GM19240 (cell line): Measurements from ENCODE around the gene GPC6.

Experiments used
- DNase-seq: peaks from one replicate; pipeline ENCODE4 v3.0.0; 2011; ENCODE audit warnings: low spot score; ENCODE audit not compliant: insufficient read length

GPC6 gene

GRCh38 chr13:94233401-94233800 is 1006.8 kb downstream of the GPC6 start:
- no peak for DNase-seq

GRCh38 chr13:94233837-94234236 is 1007.2 kb downstream of the GPC6 start:
- DNase-seq, result no peak

DNA sequence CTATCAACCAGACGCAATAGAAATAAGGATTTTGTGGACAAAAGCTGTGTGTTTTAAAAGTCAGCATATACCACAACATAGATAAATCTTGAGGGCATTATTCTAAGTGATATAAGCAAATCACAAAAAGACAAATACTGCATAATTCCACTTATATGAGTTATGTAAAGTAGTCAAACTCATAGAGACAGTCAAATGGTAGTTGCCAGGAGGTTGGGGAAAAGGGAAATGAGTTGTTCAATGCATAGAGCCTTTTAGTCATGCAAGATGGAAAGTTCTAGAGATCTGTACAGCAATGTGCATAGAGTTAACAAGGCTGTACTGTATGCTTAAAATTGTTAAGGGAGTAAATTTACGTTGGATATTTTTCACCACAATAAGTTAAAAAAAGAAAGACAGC is 1008.1 kb downstream of the GPC6 start:
- no peak for DNase-seq

DNA sequence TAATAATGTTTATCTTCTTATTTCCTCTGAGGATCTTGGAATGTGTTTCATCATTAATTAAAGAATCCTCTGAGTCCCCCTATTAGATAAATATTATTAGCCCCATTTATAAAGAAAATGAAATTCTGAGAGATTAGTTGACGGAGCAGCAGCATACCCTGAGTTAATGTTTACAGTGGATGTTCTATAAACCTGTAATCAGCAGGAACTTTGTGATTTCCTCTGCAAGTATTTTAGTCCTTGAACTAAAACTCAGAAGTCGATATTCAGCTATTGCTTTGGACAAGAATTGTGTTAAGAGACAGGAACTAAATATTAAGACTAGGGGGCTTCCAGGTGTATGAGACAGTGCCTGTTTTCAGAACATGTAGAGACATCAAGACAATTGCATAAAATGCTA is 1009.5 kb downstream of the GPC6 start:
- DNase-seq, result no peak

GRCh38 chr13:94236872-94237271 is 1010.3 kb downstream of the GPC6 start:
- DNase-seq, result no peak

- DNase-seq, result no peak
These were observed 1012.5 kb downstream of the GPC6 start for GRCh38 chr13:94239135-94239534.

GRCh38 chr13:94242554-94242953 is 1015.9 kb downstream of the GPC6 start:
- DNase-seq, result no peak

- DNase-seq, result no peak
These were observed 1016.9 kb downstream of the GPC6 start for GRCh38 chr13:94243551-94243950.

DNA sequence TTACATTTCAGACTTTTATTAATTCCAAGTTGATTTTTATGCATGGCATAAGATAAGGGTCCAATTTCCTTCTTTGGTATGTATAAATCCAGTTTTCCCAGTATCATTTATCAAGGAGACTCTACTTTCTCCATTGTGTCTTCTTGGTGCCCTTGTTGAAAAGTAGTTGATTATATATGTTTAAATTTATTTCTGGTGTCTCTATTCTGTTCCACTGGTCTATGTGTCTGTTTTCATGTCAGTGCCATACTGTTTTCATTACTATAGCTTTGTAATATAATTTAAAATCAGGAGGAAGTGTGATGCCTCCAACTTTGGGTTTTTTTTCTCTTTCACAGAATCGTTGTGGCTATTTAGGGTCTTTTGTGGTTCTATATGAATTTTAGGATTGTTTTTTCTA is 1019.9 kb downstream of the GPC6 start:
- no peak for DNase-seq

GRCh38 chr13:94247890-94248289 is 1021.3 kb downstream of the GPC6 start:
- no peak for DNase-seq

GRCh38 chr13:94248454-94249228 is 1022.0 kb downstream of the GPC6 start:
- no peak for DNase-seq

GRCh38 chr13:94249512-94249911 is 1022.9 kb downstream of the GPC6 start:
- no peak for DNase-seq

- no peak for DNase-seq
These were observed 1025.4 kb downstream of the GPC6 start for GRCh38 chr13:94251831-94252608.

DNA sequence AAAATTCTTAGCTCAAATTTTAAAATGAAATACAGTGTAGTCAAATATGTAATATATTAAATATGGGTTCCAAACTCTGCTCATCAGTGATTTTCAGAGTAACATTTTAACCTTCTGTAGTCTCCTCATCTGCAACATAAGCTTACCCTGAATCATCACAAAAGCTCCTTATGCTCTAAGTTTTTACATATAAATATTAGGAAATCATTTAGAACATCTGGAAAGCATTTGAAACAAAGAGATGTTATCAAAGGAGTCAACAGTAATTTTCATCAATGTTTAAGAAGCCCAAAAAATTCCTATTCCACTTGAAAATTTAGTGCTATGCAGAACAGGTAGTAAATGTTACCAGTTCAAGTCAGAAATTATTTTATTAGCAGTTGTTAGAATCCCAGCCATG is 1028.1 kb downstream of the GPC6 start:
- no peak for DNase-seq

DNA sequence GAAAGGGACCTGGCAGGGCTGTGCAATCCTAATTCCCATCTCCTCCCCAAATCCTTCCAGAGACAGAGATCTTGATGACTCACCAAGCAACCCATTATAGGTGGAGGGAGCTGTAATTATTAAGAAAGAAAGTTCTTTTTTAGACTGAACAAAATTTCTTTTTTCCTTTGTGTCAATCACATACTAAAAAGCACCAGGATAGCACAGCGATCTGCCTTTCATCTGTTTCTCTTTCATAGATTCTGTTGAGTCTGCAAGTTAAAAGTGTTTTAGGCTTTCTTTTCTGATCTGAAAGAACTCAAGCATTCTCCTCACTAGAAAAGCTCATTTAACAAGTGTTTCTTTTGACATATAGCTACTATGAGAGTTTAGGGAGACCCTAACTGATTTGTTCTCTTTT is 1030.1 kb downstream of the GPC6 start:
- DNase-seq, result no peak

DNA sequence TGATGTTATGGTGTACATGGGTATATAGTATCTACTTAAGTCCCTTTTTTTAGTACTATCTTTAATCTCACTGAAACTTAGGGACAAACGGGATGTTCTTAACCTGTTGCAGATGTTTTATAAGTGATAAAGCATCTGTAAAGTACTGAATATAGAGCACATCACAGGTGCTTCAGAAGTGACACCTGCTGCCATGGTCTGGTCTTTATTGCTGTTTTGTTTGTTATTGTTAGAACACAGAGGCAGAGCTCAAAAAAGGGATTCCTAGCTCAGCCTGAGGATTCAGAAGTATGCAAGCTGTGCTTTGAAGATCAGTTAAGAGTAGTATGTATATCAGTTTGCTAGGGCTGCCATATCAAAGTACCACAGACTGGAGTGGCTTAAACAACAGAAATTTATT is 1033.4 kb downstream of the GPC6 start:
- no peak for DNase-seq

DNA sequence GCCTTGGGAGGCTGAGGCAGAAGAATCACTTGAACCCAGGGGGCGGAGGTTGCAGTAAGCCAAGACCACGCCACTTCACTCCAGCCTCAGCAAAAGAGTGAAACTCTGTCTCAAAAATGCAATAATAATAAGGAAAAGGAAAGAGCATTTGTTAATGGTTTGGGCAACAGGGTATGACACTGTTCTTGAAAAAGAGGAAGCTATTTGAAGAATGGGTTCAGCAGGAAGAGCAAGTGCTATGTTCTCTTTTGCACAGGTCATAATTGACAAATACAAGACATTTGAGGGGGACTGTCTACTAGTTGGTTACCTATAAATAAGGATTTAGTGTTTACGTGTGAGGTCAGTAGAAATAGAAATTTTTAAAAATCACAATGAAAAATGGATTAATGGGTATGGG is 1034.6 kb downstream of the GPC6 start:
- no peak for DNase-seq

DNA sequence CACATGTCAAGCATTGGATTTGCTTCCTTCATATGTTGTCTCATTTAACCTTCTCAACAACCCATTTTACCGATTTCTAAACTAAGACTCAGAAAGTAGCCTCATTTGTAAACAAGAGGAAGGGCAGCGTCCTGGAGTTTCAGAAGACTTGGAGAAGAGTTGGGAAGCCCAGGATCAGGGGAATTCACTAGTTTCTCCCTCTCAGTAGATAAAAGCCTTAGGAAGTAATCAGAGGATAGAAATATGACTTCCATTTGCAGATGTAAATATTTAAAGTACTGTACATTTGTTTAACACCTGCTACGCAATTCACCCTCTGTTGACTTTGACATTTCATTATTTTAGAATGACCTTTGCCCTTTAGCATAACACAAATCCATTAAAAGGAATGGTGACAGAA is 1036.4 kb downstream of the GPC6 start:
- no peak for DNase-seq

- no peak for DNase-seq
These were observed 1041.2 kb downstream of the GPC6 start for GRCh38 chr13:94267581-94268366.

DNA sequence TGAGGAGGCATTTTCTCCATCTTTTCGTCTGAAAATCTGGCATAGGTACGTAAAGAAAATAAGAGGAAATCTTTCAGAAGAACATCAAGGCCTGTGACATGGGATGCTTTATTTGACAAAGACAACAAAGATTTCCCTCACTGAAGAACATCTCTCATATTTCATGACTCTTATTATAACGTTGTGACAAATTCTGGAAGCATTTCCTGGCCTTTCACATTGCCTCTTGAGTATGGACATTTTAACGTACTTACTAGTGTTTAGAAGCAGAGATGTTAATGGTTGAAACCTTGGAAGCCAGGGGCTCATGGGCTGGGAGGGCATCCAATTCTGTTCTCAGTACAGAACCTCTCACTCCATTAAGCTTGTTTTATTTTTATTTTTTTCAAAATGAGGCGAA is 1042.1 kb downstream of the GPC6 start:
- DNase-seq, result no peak

DNA sequence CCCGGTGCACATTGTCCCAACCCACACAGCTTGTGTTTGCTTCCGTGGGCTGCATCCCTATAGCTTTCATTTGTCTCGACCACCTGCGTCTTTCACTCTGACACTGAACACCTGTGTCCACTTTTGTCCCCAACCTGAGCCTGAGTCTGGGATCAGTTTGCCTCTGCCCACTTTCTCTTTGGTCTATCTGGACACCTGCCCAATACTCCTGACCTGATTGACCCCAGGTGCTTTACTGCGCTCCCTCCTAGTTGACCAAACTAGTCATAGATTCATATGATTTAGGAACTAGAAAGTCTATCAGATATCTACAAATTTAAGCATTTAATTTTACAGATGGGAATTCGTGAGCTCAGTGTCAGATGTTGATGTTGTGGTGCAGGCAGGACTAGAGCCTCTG is 1043.0 kb downstream of the GPC6 start:
- no peak for DNase-seq

GRCh38 chr13:94270556-94270955 is 1043.9 kb downstream of the GPC6 start:
- DNase-seq, result no peak
